AG09309 (cell line): Measurements from ENCODE around the gene DPEP2.
A peak's percentile ranks its signal among the peaks of the same experiment; 100 is the strongest.

ENCODE experiments used
- DNase-seq: peaks from one replicate; pipeline ENCODE4 v3.0.0-alpha.2; 2010; ENCODE audit warnings: low read depth
- H3K4me3 ChIP-seq: 2 replicates; pipeline ENCODE4 v1.5.1; 2011; ENCODE audit warnings: mild to moderate bottlenecking, low read depth, low read length, moderate library complexity; ENCODE audit not compliant: control insufficient read depth
- TF ChIP-seq, protein P1 (sequence below): IDR thresholded peaks from 2 replicates; pipeline ENCODE4 v1.5.1; 2011; ENCODE audit warnings: mild to moderate bottlenecking, low read depth, low read length, inconsistent platforms; ENCODE audit not compliant: insufficient read depth, control insufficient read depth; ENCODE audit errors: missing control alignments

Gene DPEP2

DNA sequence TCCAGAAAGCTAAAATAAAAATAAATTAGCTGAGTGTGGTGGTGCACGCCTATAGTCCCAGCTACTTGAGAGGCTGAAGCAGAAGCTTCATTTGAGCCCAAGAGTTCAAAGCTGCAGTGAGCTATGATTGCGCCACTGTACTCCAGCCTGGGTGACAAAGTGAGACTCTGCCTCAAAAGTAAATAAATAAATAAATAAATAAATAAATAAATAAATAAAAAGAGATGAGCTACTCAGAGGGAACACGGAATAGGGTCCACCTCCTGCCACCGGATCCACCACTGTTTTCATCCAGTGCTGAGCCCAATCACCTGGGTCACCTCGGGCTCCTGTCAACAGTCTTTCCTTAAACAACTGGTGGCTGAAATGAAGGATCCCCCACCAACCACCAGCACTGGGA lies 12.3 kb downstream of the DPEP2 start:
- no peak overlapping the region for H3K4me3 ChIP-seq
- no peak for DNase-seq
- TF ChIP-seq, protein P1, sequence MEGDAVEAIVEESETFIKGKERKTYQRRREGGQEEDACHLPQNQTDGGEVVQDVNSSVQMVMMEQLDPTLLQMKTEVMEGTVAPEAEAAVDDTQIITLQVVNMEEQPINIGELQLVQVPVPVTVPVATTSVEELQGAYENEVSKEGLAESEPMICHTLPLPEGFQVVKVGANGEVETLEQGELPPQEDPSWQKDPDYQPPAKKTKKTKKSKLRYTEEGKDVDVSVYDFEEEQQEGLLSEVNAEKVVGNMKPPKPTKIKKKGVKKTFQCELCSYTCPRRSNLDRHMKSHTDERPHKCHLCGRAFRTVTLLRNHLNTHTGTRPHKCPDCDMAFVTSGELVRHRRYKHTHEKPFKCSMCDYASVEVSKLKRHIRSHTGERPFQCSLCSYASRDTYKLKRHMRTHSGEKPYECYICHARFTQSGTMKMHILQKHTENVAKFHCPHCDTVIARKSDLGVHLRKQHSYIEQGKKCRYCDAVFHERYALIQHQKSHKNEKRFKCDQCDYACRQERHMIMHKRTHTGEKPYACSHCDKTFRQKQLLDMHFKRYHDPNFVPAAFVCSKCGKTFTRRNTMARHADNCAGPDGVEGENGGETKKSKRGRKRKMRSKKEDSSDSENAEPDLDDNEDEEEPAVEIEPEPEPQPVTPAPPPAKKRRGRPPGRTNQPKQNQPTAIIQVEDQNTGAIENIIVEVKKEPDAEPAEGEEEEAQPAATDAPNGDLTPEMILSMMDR: no peak

DNA sequence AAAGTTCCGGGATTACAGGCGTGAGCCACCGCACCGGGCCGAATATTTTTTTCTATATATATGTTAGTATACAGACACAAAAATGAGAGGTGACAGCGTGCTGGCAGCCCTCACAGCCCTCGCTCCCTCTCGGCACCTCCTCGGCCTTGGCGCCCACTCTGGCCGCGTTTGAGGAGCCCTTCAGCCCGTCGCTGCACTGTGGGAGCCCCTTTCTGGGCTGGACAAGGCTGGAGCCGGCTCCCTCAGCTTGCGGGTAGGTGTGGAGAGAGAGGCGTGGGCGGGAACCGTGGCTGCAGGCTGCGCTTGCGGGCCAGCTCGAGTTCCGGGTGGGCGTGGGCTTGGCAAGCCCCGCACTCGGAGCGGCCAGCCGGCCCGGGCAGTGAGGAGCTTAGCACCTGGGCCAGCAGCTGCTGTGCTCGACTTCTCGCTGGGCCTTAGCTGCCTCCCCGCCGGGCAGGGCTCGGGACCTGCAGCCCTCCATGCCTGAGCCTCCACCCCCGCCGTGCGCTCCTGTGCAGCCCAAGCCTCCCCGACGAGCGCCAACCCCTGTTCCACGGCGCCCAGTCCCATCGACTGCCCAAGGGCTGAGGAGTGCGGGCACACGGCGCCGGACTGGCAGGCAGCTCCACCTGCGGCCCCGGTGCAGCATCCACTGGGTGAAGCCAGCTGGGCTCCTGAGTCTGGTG lies 17.1 kb downstream of the DPEP2 start:
- DNase-seq: no peak
- TF ChIP-seq, protein P1: no peak
- no peak overlapping the region for H3K4me3 ChIP-seq

DNA sequence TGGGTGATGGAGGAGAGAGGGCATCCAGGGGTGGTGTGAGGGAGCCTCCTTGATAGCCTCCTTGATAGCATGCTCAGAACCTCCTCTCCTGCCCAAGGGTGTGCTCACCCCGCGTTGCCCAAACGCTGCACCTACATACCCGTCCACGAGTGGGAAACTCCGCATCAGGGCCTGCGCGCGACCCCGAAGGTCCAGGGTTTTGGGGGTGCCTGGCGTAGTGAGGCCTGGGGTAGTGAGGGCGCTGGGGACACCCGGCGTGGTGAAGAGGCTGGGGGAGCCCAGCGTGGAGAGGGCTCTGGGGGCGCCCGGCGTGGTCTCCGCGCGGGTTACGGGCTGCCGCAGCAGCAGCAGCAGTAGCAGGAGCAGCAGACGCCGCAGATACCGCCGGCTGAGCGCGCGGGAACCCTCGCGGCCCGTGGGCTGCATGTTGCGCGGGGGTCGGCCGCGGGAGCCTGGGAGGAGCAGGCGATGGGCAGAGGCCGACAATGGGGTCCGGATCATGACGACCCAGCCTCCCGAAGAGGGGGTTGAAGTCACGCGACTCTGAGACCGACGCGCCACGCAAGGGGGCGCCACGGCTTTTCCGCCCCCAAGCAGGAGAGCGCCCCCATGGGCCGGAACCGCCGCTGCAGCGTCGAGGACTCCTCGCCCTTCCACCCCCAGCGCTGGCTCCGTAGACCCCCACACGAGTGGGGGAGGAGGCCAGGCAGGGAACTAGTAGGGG lies 19.2 kb downstream of the DPEP2 start, which contains the start of gene DPEP3:
Gene DPEP3 (minus strand): TSS at position 545 of the 724 bp plus-strand sequence. CDS start 119 bp downstream, at position 426.
- DNase-seq: no peak
- no peak within 1 kb of the TSS for H3K4me3 ChIP-seq
- TF ChIP-seq, protein P1: peak; percentile 5

DNA sequence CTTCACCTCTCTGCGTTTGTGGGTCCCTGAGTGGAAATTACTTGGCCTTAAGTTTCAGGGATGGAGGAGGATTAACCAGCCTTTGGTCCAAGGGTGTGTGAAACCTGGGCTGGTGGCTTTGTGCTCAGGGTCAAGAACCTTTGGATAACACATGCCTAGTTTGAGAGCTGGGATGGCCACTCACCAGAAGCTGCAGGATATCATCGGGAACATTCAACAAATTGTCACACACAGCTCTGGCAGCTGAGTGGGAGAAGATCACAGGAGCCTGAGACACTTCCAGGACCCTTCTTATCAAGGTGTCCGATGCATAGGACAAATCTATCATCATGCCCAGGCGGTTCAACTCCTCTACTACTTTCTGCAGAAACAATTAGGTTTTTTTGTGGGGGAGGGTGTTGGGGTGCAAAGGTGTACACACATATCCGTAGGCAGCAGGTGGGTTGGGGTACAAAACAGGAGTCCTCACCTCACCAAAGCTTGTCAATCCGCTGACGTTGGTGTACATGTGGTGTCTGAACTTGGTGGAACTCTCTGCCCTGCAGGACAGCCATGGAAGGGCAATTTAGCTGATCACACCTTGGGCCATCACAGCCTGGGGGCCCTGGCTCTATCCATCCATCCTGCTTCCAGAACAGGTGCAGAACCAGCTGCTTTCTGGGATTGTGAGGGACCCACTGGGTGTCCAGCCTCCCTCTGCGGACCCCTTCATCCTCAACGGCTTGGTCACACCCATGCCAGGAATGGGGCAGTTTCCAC lies 21.6 kb downstream of the DPEP2 start:
- TF ChIP-seq, protein P1: no peak
- no peak overlapping the region for H3K4me3 ChIP-seq
- DNase-seq: no peak

DNA sequence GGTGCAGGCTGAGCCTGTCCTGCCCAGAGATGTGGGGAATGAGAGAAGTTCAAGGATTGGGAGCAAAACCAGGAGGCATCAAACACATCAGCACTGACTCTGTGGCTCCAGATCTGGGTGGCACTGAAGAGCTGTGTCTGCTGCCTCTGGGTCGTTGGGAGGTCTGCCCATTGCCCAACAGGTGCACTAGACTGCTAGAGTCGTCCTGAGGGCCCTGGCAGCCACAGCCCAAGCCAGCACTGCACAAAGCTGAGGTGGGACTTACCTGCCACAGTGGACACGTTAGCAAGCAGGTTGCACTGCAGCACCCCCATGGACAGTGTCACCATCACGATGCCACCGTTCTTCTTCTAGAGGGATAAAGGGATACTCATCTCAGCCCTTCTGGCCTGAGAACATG lies 22.3 kb downstream of the DPEP2 start:
- TF ChIP-seq, protein P1: no peak
- no peak overlapping the region for H3K4me3 ChIP-seq
- DNase-seq: no peak

DNA sequence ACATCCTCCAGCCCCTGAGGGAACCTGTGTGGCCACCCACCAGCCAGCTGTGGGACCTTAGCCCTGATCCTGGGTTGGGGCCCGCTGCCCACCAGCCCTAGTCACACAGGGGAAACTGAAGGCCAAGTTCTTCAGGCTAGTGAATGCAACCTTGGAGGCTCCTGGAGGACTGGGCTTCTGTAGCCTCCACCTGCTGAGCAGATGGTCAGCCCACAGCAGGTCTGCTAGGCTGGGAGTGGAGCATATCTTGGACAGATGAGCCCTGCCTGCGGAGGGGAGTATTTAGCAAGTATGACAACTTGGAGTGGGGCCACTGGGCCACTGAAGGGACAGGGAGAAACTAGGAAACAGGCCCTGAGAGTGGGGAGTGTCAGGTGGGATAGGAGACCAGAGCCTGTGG lies 23.1 kb downstream of the DPEP2 start:
- no peak overlapping the region for H3K4me3 ChIP-seq
- DNase-seq: no peak
- TF ChIP-seq, protein P1: no peak
